Heart left ventricle (tissue), 13 donors: Measurements from ENCODE around the gene GPR39.

Experiments
- CTCF ChIP-seq, 12 donors: fragments of 200-600 bp; sonication (generic) in 4 of 12; IDR thresholded peaks; one replicate each; pipeline versions ENCODE4 v1.5.0 to v1.8.0; 2018 to 2022; ENCODE audit warnings: antibody characterized with exemption in 12 of 12, mild to moderate bottlenecking in 5 of 12
- POLR2A ChIP-seq, 2 donors: fragments of 450-650 bp; IDR thresholded peaks; one replicate each; pipeline ENCODE4 v1.6.1; 2017; ENCODE audit warnings: antibody characterized with exemption in 2 of 2, mild to moderate bottlenecking in 2 of 2, moderate library complexity in 2 of 2
- donor health status: ischemic (EF 13 %, LVEDD 7.1; RV severe dilation, severe dysfunction).
- donor health status: DM: no; HTN: yes; CAD: no.
- donor health status: DM: no; HTN: no; CAD: no.
- donor health status: ischemic (EF 25% LVEDD 6.9; RV normal size, moderate dysfunction).
- donor health status: ischemic (EF 25% LVEDD 5.7; RV mildly dilated, moderate dysfunction).
- donor health status: ischemic (EF 35%, LVEDD 5.7; RV mildly dilated, moderate dysfunction).
- donor health status: nonischemic (EF 11% LVEDD 7.7; RV severe dilation, severe dysfunction).
- donor health status: DM: yes; HTN: yes; CAD: no.
- donor health status: PGD.
- donor health status: ischemic (EF 29% LVEDD 5.4; RV normal size, mild dysfunction).
- donor health status: nonischemic (EF 23%, LVEDD 6.1; RV moderate dilation, normal function).

GRCh38 chr2:132374961-132375360 is 41.6 kb upstream of the GPR39 start:
- no peak for TF ChIP-seq CTCF (IDR thresholded peaks at IDR 0.05)
- no peak for TF ChIP-seq POLR2A (IDR thresholded peaks at IDR 0.05)
